Right cardiac atrium (tissue), 5 donors: ENCODE results near the gene IFNL4. TPM values are rescaled to one million over a fixed set of nuclear protein-coding genes. Genes with fewer than 3 reads are reported as not detected.
A peak's percentile ranks its signal among the peaks of the same experiment; 100 is the strongest.
"Not testable (repeated sequence)": the region's sequence is repeated elsewhere in the genome, so short reads cannot be mapped to it uniquely, and the experiment has no call there.

Experiments used
- ATAC-seq, 2 donors: fragments of 200-7000 bp; cut with Tn5 transposase; one replicate each; pipeline versions ENCODE4 v1.8.0 to v1.9.1; 2020; ENCODE audit warnings: moderate library complexity in 2 of 2, mild to moderate bottlenecking in 1 of 2
- DNase-seq, 3 donors: peaks; one replicate each; pipeline ENCODE4 v3.0.0-alpha.2; 2020
- H3K27ac ChIP-seq: one replicate; pipeline ENCODE4 v1.5.1; 2013; ENCODE audit warnings: mild to moderate bottlenecking, low read length, control low read depth, moderate library complexity
- H3K27me3 ChIP-seq: one replicate; pipeline ENCODE4 v1.6.1; 2013; ENCODE audit not compliant: control insufficient read depth, insufficient read depth
- H3K4me1 ChIP-seq: one replicate; pipeline ENCODE4 v1.6.1; 2013; ENCODE audit warnings: low read length; ENCODE audit not compliant: control insufficient read depth, insufficient read depth
- H3K4me3 ChIP-seq: one replicate; pipeline ENCODE4 v1.5.1; 2013; ENCODE audit warnings: low read length, control low read depth
- H3K9me3 ChIP-seq: one replicate; pipeline ENCODE4 v1.6.1; 2013; ENCODE audit warnings: low read length; ENCODE audit not compliant: control insufficient read depth
- WGBS: extraction: QIAGEN DNeasy Blood & Tissue Kit; methylation state at CpG from one replicate; pipeline ENCODE4 v1.1.7; 2013; 5-methylcytosine and 5-hydroxymethylcytosine counted together
- intact Hi-C, 4 donors: fragments of 100-400 bp; cut with DNase I; formaldehyde crosslinking; loops; one replicate each; pipeline versions ENCODE4 v1.11.0 to v1.14.0; 2022 to 2023
- polyA plus RNA-seq: library from polyadenylated mRNA; stranded (reverse); fragments of 200-250 nt; gene quantifications from one replicate; pipeline ENCODE4 v1.2.3, GENCODE V29; 2013
- total RNA-seq, 4 donors: library from RNA; stranded (reverse); fragmentation: NEBNext Ultra II Directional; extraction: Animal tissue kit (Norgen Biotek cat#: 25700); gene quantifications; one replicate each; pipeline ENCODE4 v1.2.1, GENCODE V29; 2021
- donor health status: healthy with polysubstance abuse.
- donor health status: DM: no; HTN: yes; CAD: no.
- donor health status: DM: no; HTN: no; CAD: no.
- donor health status: DM: no; HTN: yes; CAD: no; lungs with severe emphysema.
- donor health status: DM: yes; HTN: yes; CAD: no.

The IFNL4 gene
- total and polyA plus RNA-seq, 5 donors: not detected

- no peak overlapping the region for H3K4me3 ChIP-seq
- no peaks in the 10 kb centered on the region for H3K4me1 ChIP-seq
- intact Hi-C loops: no loop called here
- no peaks in the 10 kb centered on the region for H3K27me3 ChIP-seq
- ATAC-seq: no peak
- H3K27ac ChIP-seq: no peak overlapping the region
- H3K9me3 ChIP-seq: no peaks in the 10 kb centered on the region
- DNase-seq: no peak
- 68% methylated on average over 9 of the region's 9 CpGs for WGBS
These were observed 21.6 kb upstream of the IFNL4 start for GRCh38 chr19:39270036-39270871.

DNA sequence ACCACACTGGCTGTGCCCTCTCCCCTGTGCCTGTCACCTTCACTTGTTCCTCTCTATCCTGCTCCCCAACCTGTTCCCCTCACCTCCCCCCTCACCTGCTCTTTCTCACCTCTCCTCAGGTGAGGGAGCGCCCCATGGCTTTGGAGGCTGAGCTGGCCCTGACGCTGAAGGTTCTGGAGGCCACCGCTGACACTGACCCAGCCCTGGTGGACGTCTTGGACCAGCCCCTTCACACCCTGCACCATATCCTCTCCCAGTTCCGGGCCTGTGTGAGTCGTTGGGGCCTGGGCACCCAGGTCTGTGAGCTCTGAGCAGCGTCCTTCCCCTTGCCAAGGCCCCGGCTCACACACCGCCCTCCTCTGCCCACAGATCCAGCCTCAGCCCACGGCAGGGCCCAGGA lies 20.7 kb upstream of the IFNL4 start:
- ATAC-seq, H3K27me3 ChIP-seq: not testable (repeated sequence)
- 74% methylated on average over 10 of the region's 10 CpGs for WGBS

GRCh38 chr19:39268531-39269223 lies 20.0 kb upstream of the IFNL4 start:
- H3K4me3 ChIP-seq, intact Hi-C loops, H3K9me3 ChIP-seq, H3K27ac ChIP-seq, H3K4me1 ChIP-seq, ATAC-seq, H3K27me3 ChIP-seq, DNase-seq: not testable (repeated sequence)
- WGBS: 67% methylated on average over 10 of the region's 10 CpGs

More for the DNA sequence above, 20.7 kb upstream of the IFNL4 start:
- intact Hi-C loops, DNase-seq, H3K27ac ChIP-seq, H3K9me3 ChIP-seq, H3K4me1 ChIP-seq, H3K4me3 ChIP-seq: not testable (repeated sequence)

DNA sequence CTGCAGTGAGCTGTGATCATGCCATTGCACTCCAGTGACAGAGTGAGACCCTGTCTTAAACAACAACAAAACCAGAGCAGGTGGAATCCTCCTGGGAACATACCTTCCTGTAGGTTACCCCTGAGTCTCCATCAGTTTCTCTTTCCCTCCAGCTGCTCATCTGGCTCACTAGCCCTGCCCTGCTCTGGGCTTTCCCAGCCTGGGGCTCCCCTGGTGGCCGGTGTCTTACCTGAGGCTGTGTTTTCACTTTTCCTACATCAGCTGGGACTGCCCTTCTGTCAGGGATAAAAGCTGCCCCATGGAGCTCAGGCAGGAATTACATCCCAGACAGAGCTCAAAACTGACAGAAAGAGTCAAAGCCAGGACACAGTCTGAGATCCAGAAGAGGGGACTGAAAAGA lies 19.4 kb upstream of the IFNL4 start, which contains the start of gene IFNL2:
Gene IFNL2 (plus strand): TSS at position 312 of the 400 bp plus-strand sequence. CDS start 173 bp downstream, outside the sequence.
- DNase-seq, H3K4me3 ChIP-seq, H3K27ac ChIP-seq, ATAC-seq, intact Hi-C loops, H3K4me1 ChIP-seq, H3K27me3 ChIP-seq, H3K9me3 ChIP-seq: not testable (repeated sequence)
- WGBS: no CpG with 5 or more reads among the region's 1 CpG

DNA sequence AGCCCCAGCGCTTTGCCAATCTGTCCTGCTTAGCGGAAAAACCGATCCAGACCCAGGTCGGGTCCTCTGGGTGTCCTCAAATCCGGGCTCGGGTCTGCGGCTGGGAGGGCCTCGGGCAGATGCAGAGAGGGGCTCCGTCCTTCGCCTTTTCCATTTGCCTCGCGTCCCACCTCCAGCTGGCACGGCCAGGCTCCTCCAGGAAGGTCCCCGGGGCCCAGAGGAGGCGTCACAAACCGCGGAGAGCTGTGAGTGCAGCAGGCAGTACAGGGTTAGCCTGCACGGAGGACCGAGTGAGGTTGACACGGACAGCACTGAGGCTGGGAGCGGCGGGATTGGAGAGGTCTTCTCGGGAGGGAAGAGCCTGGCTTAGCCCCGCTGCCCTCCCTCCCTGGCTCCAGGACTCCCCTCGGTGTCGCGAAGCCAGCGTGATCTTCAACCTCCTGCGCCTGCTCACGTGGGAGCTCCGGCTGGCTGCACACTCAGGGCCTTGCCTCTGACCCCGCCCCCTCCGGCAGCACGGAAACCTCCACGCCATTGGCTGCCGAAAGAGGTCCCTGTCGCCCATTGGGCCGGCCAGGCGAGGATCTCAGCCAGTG lies 16.8 kb upstream of the IFNL4 start:
- peak in 2 of 3 donors; percentile 51 to 64 for DNase-seq
- peak in 1 of 2 donors; percentile 13 for ATAC-seq
- no peaks in the 10 kb centered on the region for H3K27me3 ChIP-seq
- H3K4me1 ChIP-seq: no peaks in the 10 kb centered on the region
- no peaks in the 10 kb centered on the region for H3K9me3 ChIP-seq
- no peak overlapping the region for H3K27ac ChIP-seq
- no peak overlapping the region for H3K4me3 ChIP-seq
- 33% methylated on average over 39 of the region's 39 CpGs for whole genome bisulfite sequencing
- intact Hi-C loops: no loop called here

GRCh38 chr19:39264306-39265290 lies 15.9 kb upstream of the IFNL4 start:
- ATAC-seq (peak; percentile 20 to 64), DNase-seq (peak in 1 of 3 donors; percentile 53)
- no peaks in the 10 kb centered on the region for H3K27me3 ChIP-seq

GRCh38 chr19:39263912-39264305 lies 15.3 kb upstream of the IFNL4 start:
- H3K27ac ChIP-seq: no peak overlapping the region
- no peaks in the 10 kb centered on the region for H3K9me3 ChIP-seq
- no peaks in the 10 kb centered on the region for H3K27me3 ChIP-seq
- 12% methylated on average over 17 of the region's 17 CpGs for WGBS
- DNase-seq (no peak), ATAC-seq (peak in 1 of 2 donors; percentile 18)
- no peak overlapping the region for H3K4me3 ChIP-seq
- intact Hi-C loops: no loop called here
- H3K4me1 ChIP-seq: no peaks in the 10 kb centered on the region

More at GRCh38 chr19:39264306-39265290, 15.9 kb upstream of the IFNL4 start:
- Histone ChIP-seq H3K4me3 (no peak overlapping the region), H3K9me3 (no peaks in the 10 kb centered on the region), H3K4me1 (no peaks in the 10 kb centered on the region), H3K27ac (no peak overlapping the region)
- 3% methylated on average over 102 of the region's 102 CpGs for WGBS
- intact Hi-C loops: no loop called here

DNA sequence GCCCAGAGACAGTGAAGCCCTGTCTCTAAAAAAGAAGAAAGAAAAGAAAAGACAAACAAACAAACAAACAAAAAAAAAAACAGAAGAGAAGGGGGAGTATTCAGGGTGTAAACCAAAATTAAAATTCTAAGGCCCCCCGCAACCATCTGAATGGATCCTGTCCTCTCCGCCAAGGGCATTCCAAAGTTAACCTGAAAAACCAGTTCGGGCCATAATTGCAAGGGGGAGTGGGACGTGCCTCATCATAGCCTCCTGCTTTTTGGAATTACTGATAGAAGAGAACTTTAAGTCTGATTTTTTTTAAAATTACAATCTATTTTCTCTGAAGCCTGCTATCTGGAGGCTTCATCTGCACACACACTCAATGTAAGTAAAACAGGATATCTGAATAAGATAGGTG lies 13.8 kb upstream of the IFNL4 start:
- Histone ChIP-seq H3K27ac (no peak overlapping the region), H3K4me3 (no peak overlapping the region), H3K27me3 (no peaks in the 10 kb centered on the region), H3K4me1 (no peaks in the 10 kb centered on the region), H3K9me3 (no peaks in the 10 kb centered on the region)
- intact Hi-C loops: no loop called here
- 92% methylated on average over 4 of the region's 4 CpGs for WGBS
- no peak for DNase-seq
- no peak for ATAC-seq

GRCh38 chr19:39261704-39262103 lies 13.0 kb upstream of the IFNL4 start:
- DNase-seq: no peak

DNA sequence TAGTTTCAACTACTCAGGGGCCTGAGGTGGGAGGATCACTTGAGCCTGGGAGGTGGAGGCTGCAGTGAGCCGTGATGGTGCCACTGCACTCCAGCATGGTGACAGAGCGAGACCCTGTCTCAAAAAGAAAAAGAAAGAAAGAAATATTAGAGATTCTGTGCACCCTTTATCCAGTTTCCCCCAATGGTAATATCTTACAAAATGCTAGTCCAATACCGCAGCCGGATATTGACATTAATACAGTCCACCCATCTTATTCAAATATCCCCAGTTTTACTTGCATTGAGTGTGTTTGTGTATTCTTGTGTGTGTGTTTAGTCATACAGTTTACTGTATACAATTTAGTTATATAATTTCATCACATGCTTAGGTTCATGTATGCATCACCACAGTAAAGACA lies 8.6 kb upstream of the IFNL4 start:
- intact Hi-C loops: no loop called here

More at GRCh38 chr19:39261704-39262103, 13.0 kb upstream of the IFNL4 start:
- no peak overlapping the region for H3K27ac ChIP-seq
- no peaks in the 10 kb centered on the region for H3K4me1 ChIP-seq
- intact Hi-C loops: no loop called here
- WGBS: 77% methylated on average over 3 of the region's 3 CpGs
- ATAC-seq: no peak
- H3K9me3 ChIP-seq: no peaks in the 10 kb centered on the region
- H3K27me3 ChIP-seq: no peaks in the 10 kb centered on the region
- H3K4me3 ChIP-seq: no peak overlapping the region

More for the DNA sequence above, 8.6 kb upstream of the IFNL4 start:
- 96% methylated on average over 4 of the region's 4 CpGs for WGBS
- Histone ChIP-seq H3K27me3 (no peaks in the 10 kb centered on the region), H3K27ac (no peak overlapping the region), H3K4me1 (no peaks in the 10 kb centered on the region), H3K9me3 (no peaks in the 10 kb centered on the region), H3K4me3 (no peak overlapping the region)
- DNase-seq (no peak), ATAC-seq (no peak)
